Measurements from ENCODE around the gene TMEM178A.
"Not testable (repeated sequence)": the region's sequence is repeated elsewhere in the genome, so short reads cannot be mapped to it uniquely, and the experiment has no call there.

TMEM178A gene

DNA sequence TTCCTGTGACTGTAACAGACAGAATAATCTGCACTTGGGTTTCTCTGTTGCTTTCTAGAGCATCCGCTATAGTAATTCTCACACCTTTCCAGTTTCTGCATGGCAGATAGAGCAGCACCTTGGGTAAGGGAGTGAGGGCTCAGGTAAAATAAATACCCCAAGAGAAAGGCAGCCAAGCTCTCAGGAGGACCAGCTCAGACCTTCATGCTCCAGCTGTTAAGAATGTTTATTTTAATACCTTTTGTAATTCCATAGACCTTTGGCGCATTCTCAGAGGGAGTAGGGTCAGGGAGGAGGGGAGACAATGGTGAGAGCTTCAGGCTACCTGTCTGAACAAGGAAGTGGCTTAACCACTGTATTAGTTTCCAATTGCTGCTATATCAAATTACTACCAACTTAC, 16.2 kb upstream of the TMEM178A start:
- DNase-seq: no peak

DNA sequence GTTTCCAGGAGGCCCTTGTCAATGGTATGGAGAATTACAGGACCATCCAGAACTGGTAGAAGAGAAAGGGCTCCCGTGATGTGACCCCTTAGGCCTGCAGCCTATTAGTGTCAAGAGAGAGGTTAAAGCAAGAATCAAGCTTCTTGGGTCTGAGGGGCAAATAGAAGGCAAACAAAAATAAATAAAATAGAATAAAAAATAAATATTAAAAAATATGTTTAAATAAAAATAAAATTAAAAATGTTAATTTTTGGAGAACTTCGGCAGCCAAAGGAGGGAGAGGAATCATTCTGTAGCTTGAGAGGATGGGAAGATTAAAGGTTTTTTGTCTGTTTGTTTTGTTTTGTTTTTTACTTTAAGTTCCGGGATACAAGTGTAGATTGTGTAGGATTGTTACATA, 15.2 kb upstream of the TMEM178A start:
- no peak for DNase-seq

DNA sequence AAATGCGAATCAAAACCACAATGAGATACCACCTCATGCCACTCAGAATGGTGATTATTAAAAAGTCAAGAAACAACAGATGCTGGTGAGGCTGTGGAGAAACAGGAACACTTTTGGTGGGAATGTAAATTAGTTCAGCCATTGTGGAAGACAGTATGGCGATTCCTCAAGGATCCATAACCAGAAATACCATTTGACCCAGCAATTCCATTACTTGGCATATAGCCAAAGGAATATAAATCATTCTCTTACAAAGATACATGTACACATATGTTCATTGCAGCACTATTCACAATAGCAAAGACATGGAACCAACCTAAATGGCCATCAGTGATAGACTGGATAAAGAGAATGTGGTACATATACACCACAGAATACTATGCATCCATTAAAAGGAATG, 9.5 kb upstream of the TMEM178A start:
- not testable (repeated sequence) for DNase-seq

DNA sequence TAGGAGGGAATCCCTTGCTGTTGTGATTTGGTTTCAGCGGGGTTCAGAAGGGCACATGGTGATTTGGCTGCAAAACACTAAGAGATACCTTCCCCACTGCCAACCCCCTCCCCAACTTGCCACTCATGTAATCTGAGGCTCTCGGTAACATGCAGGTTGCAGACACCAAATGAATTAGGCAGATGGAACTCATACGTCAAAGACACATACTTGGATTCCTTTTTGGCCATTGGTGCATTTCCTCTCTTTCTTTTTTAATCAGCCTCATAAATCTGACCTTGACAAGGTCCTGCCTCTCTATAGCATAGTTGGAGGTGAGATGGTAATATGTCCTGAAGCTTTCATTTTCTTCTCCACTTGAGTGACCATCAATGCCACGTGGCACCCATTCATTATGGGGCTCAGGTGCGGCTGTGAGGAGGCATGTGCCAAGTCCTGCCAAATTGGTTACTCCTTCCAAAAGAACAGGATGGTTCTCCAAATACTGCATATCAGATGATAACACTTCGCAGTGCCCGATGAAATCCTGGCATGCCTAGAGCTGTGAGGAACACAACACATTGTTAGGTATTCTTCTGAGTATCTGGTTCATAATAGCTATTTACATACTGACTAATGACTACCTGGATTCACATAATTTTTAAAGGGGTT, 8.3 kb upstream of the TMEM178A start:
- no peak for DNase-seq

DNA sequence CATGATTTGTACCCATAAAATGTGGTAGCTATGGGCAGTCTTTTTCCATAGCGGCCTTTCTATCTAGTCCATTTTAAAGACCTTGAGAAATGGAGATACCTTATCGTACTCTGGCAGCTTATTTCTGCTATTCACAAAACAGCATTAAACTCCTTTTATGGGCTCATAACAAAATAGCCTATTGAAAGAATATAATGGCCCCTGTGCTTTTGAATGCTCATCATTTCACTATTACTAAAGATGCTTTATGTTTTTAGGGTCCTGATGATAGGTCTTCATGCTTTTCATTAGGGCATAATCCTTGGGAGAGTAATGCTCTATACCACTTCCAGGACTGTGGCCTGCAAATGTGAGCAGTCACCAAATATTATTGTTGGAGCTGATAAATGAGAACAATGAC, 7.3 kb upstream of the TMEM178A start:
- DNase-seq: no peak

DNA sequence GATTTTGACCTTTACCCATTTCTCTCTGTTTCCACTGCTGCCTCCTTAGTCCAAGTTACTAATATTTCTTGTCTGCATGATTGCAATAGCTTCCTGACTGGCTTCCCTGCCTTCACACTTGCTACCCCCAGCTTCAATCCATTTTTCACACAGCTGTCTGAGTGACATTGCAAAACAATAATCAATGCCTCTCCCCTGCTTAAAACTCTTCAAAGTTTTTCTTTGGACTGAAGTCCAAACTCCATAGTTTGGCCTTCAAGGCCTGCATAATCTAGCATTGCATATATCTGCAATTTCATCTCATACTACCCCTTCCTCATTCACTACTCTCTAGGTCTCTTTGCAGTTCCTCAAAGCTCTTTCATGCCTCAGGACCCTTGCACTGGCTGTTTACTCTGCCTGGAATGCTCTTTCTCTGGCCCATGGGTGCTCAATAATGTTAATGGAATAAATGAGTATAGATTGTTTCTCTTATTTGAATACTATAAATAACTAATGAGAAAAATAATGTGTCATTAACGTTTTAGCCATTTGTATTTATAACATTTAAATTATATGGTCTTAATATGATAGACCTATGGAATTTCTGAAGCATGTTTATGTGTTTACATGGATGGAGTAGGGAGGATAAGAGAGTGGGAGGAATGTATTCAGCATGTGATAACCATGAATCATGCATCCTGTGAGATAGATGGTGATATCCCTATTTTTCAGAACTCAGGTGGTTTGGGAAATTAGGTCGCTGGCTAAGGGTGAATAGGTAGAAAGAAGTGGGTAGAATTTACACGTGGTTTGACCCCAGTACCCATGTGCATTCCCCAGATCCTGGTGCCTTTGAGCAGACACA, 5.7 kb upstream of the TMEM178A start:
- DNase-seq: no peak

DNA sequence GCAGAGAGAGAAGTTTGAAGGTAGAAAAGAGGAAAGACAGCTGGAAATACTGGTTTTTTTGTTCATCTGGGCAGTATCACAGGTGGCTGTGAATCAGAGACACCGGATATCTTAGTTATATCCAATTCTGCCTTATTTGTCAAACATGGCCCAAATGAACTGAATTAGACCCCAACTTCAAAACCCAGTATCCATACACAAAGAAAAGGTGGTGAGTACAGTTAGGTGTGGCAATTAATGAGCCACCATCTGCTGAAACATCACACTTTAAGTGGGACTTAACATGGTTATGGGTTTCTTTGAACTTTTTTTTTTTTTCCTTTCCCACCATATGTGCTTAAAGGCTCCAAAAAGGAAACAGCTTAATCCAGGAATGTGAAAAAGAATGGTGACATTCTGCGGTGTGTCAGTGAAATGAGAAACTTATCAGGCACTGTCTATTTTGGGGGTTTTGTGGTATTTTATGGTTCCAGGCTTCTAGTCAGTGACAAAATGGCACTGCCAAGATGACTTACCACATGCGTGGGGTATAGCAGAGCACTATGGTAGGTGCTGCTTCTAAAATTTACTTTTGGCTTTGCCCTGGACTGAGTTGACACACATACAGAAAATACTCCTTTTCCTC, 5.0 kb upstream of the TMEM178A start:
- no peak for DNase-seq

DNA sequence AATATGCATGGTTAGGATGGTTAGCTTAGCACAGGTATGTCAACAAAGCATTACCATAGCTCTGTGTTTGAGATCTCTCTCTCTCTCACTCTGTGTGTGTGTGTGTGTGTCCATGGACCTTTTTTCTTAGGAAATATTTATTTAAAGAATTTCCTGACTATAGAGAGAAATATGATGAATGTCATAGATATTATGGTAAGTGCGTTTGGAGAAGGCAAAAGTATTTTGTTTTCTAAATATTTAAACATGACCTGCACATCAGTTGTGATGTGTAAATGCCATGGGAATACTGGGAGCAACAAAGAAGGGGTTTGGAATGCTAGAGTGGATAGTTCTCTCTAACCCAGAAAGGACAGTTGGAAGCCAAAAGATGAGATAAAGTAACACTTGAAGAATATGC, 3.9 kb upstream of the TMEM178A start:
- DNase-seq: no peak

DNA sequence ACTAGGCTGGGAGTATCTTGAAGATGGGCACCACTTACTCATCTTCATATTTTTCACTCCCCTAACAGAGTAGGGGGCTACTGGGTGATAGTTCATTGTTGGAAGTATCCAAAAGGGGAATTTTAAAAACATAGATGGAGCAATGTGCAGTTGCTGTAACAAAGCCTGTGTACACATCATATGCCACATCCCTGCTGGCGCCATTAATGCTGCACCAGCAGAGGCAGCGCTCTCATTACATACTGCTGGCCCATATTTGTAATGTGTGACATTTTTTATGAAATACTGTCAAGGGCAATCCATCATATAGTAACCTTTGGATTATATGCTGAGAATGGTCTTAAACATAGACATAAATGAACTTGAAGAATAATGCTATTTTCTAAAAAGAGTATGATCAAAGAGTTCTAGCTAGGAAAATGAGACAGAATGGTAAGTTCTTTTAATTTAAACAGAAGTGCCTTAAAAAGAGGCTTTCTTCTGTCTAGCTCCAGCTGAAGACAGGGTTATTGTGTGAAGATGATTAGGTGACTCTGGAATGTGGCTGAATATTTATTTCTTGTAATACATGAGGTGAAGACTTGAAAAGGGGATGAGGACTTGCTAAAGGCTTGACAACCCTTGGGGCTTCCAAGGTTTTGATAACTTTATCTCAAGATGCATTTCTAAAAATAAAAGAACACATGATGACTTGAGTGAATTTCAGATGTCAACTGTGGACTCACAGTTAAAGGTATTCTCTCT, 2.4 kb upstream of the TMEM178A start:
- DNase-seq: no peak

DNA sequence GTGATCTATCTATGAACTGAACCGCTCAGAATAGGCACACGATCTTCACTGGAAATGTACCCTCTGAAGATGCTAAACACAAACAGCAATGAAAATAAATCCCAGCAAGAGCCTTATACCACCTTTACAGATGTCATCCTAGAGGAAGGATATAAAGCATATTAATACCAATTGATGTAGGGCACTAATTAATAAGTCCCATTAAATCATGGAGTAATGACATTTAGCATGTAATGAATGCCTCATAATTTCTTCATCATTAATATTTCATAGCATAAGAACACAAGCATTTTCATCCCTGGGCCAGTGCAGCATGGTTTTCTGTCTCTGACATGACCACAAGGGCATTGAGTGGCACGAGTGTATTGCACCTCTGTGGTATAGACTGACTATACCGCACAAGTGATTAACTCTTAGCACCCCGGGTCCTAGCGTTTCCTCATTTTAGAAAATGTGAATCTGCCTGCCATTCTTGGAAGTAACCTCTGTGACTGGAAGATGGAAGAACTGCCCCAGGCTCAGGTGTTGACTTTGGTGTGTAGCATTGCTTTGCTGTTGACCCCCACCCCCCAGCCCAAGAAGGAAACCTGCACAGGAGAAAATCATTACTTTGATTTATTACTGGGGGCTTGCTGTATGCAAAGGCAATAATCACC, 1.4 kb upstream of the TMEM178A start:
- DNase-seq: no peak

DNA sequence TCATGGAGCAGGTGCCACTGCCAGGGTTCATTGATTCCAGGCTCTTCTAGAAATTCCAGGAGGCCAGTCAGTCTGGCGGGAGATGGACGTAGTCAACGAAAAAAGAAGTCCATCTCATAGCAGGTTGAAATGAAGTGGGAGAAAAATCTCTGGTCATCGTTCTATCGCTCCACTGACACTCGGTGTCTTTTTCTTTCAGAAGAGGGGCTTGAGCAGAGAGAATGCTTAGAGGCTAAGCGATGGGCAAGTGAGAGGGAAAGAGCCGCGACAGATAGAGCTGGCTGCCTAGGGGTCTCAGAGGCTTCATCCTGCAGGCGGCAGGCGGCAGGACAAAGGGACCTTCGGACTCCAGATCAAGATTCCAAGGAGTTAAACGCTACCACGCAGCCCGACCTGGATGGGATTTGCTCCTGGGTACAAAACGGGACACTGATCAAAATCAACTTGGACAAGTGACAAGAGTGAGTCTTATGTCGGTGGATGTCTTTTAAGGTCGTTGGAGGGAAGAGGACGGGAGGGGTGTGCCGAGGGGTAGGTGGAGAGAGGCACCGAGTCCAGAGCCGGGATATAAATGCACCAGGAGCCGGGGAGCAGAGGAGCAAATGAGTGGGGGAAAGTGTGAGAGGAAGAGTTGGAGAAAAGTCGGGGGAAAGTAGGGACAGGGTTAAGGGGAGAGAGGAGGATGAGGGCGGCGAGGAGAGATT, 677 bp upstream of the TMEM178A start:
- DNase-seq: no peak

DNA sequence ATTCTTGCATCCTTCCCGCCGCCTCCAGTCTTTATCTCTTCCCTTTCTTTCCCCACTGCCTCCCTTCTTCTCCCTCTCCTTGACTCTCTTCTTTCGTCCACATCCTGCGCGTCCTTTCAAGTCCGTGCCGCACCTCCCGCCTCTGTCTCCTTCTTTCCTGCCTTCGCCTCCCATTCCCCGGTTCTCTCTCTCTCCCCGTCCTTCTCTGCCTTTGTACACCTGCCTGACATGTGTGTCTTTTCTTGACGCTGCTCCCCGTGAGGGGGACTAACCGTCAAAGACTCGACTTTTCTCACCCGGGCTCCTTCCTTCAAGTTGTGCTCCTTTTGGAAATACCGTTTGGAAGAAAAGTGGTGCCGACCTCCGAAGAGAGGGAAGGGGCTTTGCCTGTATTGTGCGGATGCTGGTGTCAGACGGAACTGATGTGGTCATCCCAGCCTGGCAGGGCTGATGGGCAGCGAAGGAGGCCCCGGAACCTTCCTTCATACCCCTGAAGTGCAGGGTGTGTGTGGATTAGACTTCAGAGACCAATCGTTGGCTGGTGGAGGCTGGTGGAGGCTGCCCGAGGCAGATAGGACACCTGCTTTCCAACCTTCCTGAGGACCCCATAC, 879 bp downstream of the TMEM178A start:
- peak; percentile 35 for DNase-seq

DNA sequence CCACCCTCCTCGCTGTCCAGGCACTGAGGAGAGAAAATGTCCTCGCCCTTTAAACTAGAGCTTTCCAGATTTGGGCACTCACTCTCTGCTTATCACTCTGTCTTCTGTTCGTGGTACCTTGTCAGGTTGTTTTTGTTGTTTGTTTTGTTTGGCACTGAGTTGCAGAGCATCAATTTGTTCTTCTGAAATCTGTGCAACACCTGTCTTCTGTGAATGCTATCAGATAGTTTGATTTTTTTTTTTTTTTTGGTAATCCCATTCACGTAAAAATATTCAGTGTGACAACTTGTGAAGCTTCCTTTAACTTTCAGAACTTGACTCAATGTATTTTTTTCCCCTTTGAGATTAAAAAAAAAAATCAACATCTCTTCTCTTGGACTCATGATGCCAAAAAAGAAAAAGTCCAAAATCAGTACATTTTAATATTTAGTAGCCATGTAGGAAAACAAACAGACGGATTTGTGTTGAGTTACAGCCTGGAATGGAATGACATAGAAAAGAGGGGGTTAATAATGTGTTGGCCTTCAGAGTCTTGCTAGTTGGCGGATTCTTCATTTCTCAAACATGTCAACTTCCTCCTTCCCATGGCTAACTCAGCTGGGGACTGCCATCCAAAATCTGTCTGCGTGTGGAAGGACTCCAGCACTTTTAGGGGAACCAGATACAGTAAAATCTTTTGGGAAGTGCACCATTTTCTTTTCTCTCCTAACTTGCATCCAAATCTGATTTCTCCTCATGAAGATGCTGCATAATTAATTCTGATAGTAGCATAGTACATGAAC, 1.6 kb downstream of the TMEM178A start:
- DNase-seq: no peak

DNA sequence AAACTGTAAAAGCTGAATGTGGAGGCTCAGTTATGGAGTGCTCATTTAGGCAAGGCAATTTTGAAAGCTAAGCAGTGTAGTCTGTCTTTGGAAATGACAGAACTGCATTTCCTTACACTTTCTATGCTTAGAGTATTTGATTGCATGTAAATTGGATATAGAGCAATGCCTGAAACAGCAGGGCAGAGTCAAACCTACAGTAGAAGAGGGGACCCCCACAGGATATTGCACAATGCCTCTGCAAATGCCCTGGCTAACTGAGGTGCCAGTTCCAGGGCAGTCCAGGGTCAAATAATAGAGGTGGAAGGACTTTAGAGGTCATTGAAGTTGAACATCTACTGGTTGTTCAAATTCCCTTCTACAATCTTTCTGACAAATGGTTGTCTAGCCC, 2.2 kb downstream of the TMEM178A start:
- no peak for DNase-seq

DNA sequence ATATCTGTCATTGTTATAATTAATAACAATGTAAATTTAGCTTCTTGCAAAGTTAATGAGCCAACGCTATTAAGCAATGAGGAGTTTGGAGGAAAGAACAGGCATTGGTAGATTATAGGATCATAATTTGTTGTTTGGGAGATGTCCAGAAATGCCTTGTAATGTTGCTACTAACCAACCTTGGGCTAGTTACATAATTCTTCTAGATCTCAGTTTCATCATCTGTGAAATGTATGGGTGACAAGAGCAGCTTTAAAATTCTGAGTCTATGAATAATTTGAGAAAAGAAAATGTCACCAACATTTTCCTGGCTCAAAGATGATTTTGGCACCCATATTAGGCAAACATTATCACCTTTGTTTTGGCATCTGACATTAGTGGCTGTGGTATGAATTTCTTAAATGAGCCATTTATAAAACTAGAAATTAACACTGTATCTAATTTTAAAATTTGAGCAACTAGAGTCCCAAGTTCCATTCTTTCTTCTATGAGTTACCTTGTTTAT, 2.9 kb downstream of the TMEM178A start:
- DNase-seq: no peak

DNA sequence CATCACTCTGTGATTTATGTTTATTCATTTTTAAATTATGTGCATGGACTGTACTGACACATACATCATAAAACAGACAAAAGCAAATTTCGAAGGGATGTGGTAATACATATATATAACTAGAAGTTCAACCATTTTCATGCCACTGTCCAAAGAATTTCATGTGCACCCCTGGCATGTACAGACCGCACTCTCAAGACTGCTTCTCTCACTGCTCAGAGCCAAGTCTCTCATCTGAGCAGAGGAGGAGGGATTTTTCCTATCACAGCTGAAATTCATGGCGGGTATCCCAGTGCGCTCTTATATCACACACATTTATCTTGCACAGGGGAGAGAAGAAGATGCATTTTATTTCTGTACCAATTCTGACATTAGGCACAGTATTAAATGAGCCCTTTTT, 5.9 kb downstream of the TMEM178A start:
- DNase-seq: no peak

DNA sequence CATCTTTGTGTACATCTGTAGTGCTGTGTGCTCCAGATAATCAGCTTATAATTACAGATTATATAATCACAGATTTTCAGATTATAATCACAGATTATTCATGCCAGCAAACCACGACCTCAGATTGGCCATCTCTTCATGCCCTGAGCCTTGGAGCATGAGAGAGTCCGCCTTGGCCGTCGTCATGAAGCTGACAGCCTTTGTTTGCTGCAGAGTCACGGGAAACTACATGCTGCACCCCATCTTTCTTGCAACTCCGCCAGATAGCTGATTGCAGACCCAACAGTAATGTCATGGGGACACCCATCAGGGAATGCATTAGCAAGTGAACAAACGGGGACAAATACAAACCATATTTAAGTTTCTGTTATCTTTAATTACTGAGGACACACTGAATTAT, 7.3 kb downstream of the TMEM178A start:
- no peak for DNase-seq

DNA sequence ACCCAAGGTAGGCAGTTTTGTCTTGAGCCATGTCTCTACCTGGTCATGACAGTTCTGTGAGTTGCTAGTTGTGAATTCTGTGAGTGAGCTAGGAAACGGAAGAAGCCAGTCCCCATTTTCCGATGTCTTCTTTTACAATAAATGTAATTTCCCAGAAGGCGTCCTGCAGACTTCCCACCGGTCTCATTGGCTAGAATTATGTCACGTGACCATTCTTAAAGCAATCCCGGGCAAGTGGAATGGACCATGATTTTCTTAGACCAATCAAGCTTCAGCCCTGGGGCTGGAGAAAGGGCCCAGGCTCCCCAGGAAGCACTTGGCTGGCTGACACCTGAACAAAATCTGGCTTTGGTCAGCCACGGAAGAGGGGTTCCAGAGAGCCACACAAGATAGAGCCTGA, 10.6 kb downstream of the TMEM178A start:
- no peak for DNase-seq

DNA sequence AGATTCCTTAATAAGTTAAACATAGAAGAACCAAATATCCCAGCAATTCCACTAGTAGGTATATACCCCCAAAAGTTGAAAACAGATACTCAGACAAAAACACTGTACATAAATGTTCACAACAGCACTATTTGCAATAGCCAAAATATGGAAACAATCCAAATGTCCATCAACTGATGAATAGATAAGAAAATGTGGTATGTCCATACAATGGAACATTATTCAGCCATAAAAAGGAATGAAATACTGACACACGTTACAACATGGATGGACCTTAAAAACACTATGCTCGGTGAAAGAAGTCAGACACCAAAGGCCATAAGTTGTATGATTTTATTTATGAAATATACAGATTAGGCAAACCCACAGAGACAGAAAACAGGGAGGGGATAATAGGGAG, 12.5 kb downstream of the TMEM178A start:
- no peak for DNase-seq

DNA sequence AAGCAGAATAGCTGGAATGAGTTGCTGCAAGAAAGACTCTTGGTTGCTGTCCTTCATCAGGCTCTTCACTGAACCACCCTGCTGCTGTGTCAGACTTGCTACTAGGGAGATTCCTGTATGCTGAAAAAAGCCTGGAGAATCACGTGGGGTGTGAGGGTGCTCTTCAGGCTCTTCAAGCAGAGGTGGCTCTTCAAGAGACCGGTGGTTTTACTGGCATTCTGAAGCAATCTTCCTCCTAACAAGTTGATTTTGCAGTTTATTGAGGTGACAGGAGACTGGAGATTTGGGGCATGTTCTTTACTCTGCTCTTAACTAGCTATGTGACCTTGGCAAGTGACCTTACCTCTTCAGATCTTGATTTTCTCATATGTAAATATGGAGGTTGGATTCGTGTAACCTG, 14.1 kb downstream of the TMEM178A start:
- DNase-seq: no peak

All from NCI-H345 (cell line).